Activated T-cell treated with anti-CD3 and anti-CD28 coated beads, Interleukin-2, amount 50 U/mL, for 4 hours (primary cell): ENCODE measurements around the gene ANKLE2. TPM values are rescaled to one million over a fixed set of nuclear protein-coding genes. Genes with fewer than 3 reads are reported as not detected.
"Not testable (repeated sequence)": the region's sequence is repeated elsewhere in the genome, so short reads cannot be mapped to it uniquely, and the experiment has no call there.

Experiments
- ATAC-seq, 2 donors: fragments of 200-7000 bp; cut with Tn5 transposase; one replicate each; pipeline ENCODE4 v1.10.0; 2021
- DNase-seq: peaks from one replicate; pipeline ENCODE4 v3.0.0-alpha.2; 2020
- H3K27me3 Mint-ChIP-seq: one replicate; pipeline ENCODE4 v1.8.0; 2021; ENCODE audit warnings: low read depth, mixed read lengths
- H3K36me3 Mint-ChIP-seq: one replicate; pipeline ENCODE4 v1.8.0; 2022; ENCODE audit warnings: mixed read lengths; ENCODE audit not compliant: insufficient read depth
- H3K4me1 Mint-ChIP-seq: one replicate; pipeline ENCODE4 v1.8.0; 2021; ENCODE audit warnings: low read depth, mixed read lengths
- H3K4me3 Mint-ChIP-seq: one replicate; pipeline ENCODE4 v1.8.0; 2021; ENCODE audit warnings: mild to moderate bottlenecking, moderate library complexity, mixed read lengths
- H3K9me3 Mint-ChIP-seq: one replicate; pipeline ENCODE4 v1.8.0; 2021; ENCODE audit warnings: mixed read lengths
- total RNA-seq, 3 donors: library from RNA; stranded (reverse); gene quantifications; one replicate each; pipeline ENCODE4 v1.2.1, GENCODE V29; 2021

Gene ANKLE2
- total RNA-seq, 3 donors from 2014 or later, result 96.7 to 112 (median 111) TPM

DNA sequence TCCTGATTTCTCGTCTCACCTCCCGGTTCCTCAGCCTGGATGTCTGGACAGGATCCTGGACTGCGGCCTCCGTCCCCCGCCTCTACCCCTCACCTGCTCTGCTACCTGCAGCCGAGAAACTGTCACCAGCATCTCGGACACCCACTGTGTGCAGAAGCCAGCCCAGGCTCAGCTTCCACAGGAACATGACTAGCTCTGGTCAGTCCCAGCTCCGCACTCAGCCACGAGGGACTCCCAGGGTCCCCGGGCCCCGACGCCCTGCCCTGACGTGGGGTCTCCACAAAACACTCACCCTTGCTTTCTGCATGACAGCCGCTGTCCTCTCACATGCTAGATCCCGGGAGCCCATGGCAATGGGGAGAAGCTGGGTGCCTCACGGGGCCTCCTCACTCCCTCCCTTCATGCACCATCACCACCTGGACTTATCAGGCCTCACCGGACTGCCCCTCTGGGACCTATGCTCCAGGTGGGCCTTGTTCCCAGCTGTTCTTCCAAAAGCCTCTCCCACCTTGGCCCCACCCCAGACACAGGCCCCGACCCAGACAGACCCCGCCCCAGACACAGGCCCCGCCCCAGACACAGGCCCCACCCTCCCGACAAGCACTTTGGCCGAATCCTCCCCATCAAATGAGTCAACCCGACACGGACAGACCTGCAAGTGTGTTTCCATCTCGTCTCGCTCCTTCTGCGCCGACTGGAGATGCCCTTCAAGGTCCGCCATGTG, 26.9 kb upstream of the ANKLE2 start:
- no peak overlapping the region for H3K4me3 Mint-ChIP-seq
- no peaks in the 10 kb centered on the region for H3K27me3 Mint-ChIP-seq
- DNase-seq (no peak), ATAC-seq (peak; percentile 48 to 58)
- H3K9me3 Mint-ChIP-seq, result no peaks in the 10 kb centered on the region
- H3K4me1 Mint-ChIP-seq, result no peaks in the 10 kb centered on the region
- peaks cover 38% of the 10 kb centered on the region for H3K36me3 Mint-ChIP-seq

DNA sequence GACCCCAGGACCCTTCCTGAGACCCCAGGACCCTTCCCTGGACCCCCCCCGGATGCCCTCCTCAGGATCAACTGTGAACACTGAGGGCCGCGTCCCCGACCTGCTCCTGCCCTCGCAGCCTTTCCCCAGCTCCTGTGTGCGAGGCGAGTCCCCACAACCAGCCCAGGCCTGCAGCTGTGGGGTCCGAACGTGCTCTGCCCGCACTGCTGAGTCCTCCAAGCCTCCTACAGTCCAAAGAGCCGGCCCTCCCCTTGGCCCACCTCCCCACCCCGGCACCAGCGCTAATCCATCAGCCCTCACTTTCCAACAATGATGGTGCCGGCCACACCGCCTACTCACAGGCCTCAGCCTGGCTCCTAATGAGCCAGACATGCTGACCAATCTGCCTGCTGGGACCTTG, 26.2 kb upstream of the ANKLE2 start:
- no peak for ATAC-seq
- H3K27me3 Mint-ChIP-seq, result no peaks in the 10 kb centered on the region
- no peaks in the 10 kb centered on the region for H3K4me1 Mint-ChIP-seq
- H3K9me3 Mint-ChIP-seq, result no peaks in the 10 kb centered on the region
- no peak overlapping the region for H3K4me3 Mint-ChIP-seq
- no peak for DNase-seq
- peaks cover 38% of the 10 kb centered on the region for H3K36me3 Mint-ChIP-seq

DNA sequence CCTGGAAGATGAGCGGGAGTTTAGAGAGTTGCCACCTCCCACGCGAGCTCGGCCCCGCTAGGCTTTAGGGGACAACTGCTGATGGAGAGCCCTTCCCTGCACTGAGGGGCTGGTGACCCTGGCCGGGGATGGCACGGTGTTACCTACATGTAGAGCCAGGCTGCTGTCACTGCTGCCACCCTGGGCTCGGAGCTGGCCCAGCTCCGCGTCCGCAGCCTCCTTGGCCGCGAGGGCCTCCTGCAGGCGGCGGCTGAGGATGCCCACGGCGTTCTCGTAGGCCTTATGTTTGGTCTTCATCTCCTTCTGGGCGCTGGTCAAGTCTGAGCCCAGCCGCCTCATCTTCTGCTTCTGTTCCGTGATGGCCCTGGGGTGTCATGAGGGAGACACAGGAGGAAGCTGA, 24.6 kb upstream of the ANKLE2 start:
- no peaks in the 10 kb centered on the region for H3K9me3 Mint-ChIP-seq
- no peaks in the 10 kb centered on the region for H3K27me3 Mint-ChIP-seq
- H3K4me3 Mint-ChIP-seq, result no peak overlapping the region
- no peak for DNase-seq
- peaks cover 44% of the 10 kb centered on the region for H3K36me3 Mint-ChIP-seq
- no peaks in the 10 kb centered on the region for H3K4me1 Mint-ChIP-seq
- no peak for ATAC-seq

DNA sequence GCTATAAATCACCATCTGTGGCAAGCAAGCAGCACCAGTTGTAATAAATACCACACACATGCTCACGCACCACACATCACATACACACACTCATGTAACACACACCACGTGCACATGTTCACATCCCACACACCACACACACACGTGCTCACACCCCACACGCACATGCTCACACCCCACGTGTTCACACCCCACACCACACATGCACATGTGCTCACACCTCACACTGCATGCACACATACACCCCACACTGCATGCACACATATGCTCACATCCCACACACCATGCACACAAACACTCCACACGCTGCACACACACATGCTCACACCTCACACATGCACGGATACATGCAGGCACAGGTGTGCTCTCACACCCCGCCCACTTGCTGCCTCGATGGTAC, 22.9 kb upstream of the ANKLE2 start:
- peaks cover 57% of the 10 kb centered on the region for H3K36me3 Mint-ChIP-seq
- no peaks in the 10 kb centered on the region for H3K27me3 Mint-ChIP-seq
- ATAC-seq (no peak), DNase-seq (no peak)
- no peak overlapping the region for H3K4me3 Mint-ChIP-seq
- H3K9me3 Mint-ChIP-seq, result no peaks in the 10 kb centered on the region
- no peaks in the 10 kb centered on the region for H3K4me1 Mint-ChIP-seq

DNA sequence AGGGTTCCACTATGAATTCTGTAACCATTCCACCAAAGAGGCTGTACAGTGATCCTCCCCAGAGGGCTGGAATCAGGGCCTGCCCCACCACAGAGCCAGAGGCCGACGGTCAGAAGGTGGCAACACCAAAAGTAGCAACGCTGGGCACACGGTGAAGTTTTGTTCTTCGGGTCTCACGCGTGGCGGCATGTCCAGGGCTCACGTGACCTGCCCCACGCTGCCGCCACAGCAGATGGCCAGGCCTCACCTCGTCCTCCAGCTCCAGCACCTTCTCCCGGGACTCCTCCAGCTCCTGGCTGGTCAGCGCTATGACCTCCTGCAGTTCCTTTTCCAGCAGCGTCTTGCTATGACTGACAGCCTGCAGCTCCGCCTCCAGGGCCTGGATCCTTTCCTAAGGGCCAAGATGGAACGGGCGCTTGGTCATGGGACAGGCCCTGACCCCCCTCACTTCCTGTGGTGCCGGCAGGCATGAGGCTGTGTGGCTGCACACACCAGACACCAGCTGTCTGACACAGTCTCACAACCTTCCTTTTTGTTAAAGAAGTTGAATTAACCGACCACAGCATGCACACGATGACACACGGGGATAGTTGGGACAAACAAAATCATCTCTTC, 22.4 kb upstream of the ANKLE2 start:
- no peaks in the 10 kb centered on the region for H3K27me3 Mint-ChIP-seq
- peaks cover 55% of the 10 kb centered on the region for H3K36me3 Mint-ChIP-seq
- H3K4me1 Mint-ChIP-seq, result no peaks in the 10 kb centered on the region
- ATAC-seq (no peak), DNase-seq (no peak)
- no peak overlapping the region for H3K4me3 Mint-ChIP-seq
- no peaks in the 10 kb centered on the region for H3K9me3 Mint-ChIP-seq

DNA sequence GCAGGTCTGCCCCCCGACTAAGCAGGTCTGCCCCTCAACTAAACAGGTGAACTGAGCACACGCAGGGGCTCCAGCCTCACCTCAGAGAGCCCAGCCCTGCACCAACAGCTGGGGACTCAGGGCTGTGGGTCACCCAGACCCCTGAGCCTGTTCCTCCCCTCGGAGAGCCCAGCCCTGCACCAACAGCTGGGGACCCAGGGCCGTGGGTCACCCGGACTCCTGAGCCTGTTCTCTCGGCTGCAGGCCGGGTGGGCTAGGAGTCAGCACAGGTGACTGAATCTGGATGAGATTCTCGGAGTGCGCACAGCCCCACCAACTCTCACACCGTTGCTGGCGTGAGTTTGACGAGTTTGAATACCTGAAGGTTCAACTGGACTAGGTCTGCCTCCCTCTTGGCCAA, 20.3 kb upstream of the ANKLE2 start:
- H3K4me3 Mint-ChIP-seq, result no peak overlapping the region
- no peak for DNase-seq
- H3K27me3 Mint-ChIP-seq, result no peaks in the 10 kb centered on the region
- peaks cover 45% of the 10 kb centered on the region for H3K36me3 Mint-ChIP-seq
- H3K9me3 Mint-ChIP-seq, result no peaks in the 10 kb centered on the region
- ATAC-seq, result no peak
- H3K4me1 Mint-ChIP-seq, result no peaks in the 10 kb centered on the region

DNA sequence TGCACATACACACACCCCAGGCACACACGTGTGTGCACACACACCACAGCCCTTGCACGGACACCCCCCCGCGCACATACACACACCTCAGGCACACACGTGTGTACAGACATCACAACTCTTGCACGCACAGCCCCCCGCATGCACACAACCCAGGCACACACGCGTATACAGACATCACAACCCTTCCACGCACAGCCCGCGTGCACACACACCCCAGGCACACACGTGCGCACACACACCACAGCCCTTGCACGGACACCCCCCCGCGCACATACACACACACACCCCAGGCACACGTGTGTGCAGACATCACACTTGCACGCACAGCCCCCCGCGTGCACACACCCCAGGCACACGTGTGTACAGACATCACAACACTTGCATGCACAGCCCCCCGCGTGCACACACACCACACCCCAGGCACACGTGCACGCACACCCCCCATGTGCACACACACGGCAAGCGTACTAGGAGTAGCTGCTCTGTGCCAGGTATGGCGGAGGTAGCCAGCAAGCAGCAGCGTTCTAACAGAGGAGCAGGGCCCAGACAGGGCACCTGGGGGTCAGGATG, 18.2 kb upstream of the ANKLE2 start:
- Mint-ChIP-seq H3K9me3 (no peaks in the 10 kb centered on the region), H3K4me3 (no peak overlapping the region), H3K4me1 (no peaks in the 10 kb centered on the region), H3K36me3 (peaks cover 42% of the 10 kb centered on the region), H3K27me3 (no peaks in the 10 kb centered on the region)
- no peak for ATAC-seq
- DNase-seq, result no peak

DNA sequence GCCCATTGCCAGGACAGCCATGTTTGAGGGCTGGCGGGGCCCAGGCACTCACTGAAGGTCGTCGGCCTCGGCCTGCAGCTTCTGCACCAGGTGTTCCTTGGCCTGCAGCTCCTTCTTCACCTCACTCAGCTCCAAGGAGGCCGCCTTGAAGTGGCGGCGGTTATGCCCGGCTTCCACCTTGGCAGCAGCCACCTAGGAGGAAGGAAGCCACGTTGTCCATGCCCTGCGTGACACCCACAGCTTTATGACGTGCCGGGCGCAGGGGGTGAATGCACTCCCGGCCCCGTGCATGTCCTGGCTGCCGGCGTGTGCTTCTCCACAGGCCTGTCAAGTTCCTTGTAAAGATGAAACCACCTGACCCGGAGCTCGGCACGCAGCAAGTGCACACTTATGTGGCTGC, 16.0 kb upstream of the ANKLE2 start:
- no peak for ATAC-seq
- Mint-ChIP-seq H3K4me3 (no peak overlapping the region), H3K27me3 (no peaks in the 10 kb centered on the region), H3K4me1 (peaks cover 11% of the 10 kb centered on the region), H3K36me3 (peaks cover 45% of the 10 kb centered on the region), H3K9me3 (no peaks in the 10 kb centered on the region)
- no peak for DNase-seq

DNA sequence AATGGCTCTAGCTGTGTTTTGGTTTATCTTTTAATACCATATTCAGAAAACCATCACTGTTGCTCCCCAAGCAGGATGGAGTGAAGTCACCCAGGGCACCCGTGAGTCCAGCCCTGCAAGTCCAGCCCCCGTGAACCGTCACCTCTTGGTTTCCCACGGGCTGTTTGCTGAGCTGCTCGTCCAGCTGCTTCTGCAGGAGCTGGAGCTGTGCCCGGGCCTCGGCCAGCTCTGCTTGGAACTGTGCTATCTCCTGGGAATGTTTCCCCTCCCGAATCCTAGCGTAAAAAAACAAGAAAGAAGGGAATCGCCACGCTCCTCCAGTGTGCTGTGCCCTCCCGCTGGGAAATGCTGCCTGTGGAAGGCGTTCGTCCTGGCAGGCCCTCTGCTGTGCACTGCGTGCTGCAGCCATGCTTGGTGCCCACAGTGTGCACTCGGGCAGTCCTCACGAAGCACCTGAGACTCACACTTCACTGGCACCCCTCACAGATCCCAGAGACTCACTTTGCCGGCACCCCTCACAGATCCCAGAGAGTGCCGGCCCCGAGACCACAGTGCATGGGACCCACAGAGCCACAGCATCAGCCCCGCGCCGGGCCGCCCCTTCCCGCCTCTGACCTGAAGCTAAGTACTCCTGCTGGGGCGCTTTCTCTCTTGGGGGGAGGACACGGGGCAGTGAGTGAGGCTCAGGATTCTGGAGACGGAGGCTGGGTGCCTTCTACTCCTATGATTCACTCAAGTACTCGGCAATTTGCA, 15.4 kb upstream of the ANKLE2 start:
- no peaks in the 10 kb centered on the region for H3K9me3 Mint-ChIP-seq
- H3K4me1 Mint-ChIP-seq, result peaks cover 13% of the 10 kb centered on the region
- no peaks in the 10 kb centered on the region for H3K27me3 Mint-ChIP-seq
- ATAC-seq (no peak), DNase-seq (no peak)
- no peak overlapping the region for H3K4me3 Mint-ChIP-seq
- H3K36me3 Mint-ChIP-seq, result peaks cover 45% of the 10 kb centered on the region

DNA sequence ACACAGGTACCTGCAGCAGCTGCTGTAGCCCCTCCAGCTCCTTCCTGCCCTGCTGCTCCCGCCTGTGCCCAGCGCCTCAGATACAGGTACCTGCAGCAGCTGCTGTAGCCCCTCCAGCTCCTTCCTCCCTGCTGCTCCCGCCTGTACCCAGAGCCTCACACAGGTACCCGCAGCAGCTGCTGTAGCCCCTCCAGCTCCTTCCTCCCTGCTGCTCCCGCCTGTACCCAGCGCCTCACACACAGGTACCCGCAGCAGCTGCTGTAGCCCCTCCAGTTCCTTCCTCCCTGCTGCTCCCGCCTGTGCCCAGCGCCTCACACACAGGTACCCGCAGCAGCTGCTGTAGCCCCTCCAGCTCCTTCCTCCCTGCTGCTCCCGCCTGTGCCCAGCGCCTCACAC, 14.6 kb upstream of the ANKLE2 start:
- Mint-ChIP-seq H3K36me3 (peaks cover 39% of the 10 kb centered on the region), H3K4me1 (peaks cover 20% of the 10 kb centered on the region)
- not testable (repeated sequence) for H3K27me3 Mint-ChIP-seq, ATAC-seq, H3K4me3 Mint-ChIP-seq, DNase-seq, H3K9me3 Mint-ChIP-seq

DNA sequence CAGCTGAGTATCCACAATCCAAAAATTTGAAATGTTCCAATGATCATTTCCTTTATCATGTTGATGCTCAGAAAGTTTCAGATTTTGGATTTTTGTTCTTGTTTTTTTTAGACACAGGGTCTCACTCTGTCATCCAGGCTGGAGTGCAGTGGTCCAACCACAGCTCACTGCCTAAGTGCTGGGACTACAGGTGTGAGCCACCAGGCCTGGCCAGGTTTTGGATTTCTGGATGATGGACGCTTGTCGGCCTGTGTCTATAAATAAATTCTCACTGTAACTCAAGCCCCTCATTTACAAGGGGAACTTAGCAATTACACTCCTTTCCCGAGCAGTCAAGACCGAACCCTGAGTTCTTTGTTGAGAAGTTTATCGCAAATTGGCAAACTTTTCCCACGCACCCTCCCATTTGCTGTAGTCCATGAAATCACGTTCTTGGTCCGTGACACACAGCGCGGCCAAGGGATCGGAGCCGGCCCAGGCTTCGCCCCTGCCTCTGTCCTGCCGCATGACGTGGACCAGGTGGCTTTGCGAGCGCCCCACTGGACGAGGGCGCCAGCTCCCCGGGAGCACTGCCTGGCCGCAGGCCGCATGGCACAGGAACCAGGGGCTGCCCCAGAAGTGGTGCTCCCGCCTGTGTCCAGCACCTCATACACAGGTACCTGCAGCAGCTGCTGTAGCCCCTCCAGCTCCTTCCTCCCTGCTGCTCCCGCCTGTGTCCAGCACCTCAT, 14.0 kb upstream of the ANKLE2 start:
- Mint-ChIP-seq H3K27me3 (no peaks in the 10 kb centered on the region), H3K4me1 (peaks cover 23% of the 10 kb centered on the region), H3K36me3 (peaks cover 36% of the 10 kb centered on the region), H3K9me3 (no peaks in the 10 kb centered on the region), H3K4me3 (no peak overlapping the region)
- DNase-seq, result no peak
- no peak for ATAC-seq

DNA sequence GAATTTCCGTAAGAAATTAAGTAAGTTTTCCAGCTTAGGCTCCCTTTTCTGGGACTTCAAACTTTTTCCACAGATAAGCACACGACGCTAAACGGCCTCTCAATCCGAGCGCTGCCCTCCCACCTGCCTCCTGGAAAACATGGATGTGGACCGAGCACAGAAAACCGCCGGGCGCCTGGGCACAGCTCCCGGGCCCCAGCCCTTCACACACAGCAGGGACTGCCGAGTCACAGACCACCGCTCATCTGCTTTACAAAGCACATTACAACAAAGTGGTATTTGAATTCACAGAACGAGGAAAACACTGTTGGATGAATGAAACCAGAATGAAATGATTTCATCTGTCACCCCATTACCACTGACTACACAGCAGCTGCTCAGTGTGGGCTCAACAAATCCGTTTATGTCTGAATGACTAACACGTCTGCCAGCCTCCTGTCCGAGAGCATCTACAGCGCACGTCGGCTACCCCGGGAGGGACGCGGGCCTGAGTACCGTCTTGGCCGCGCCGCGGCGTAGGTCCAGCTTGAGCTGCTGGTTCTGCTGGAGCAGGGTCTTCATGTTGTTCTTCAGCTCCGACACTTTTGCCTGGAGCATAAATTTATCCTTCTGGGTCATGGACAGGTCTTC, 13.1 kb upstream of the ANKLE2 start:
- H3K9me3 Mint-ChIP-seq, result no peaks in the 10 kb centered on the region
- peaks cover 27% of the 10 kb centered on the region for H3K4me1 Mint-ChIP-seq
- ATAC-seq (no peak), DNase-seq (no peak)
- H3K27me3 Mint-ChIP-seq, result no peaks in the 10 kb centered on the region
- H3K36me3 Mint-ChIP-seq, result peaks cover 28% of the 10 kb centered on the region
- H3K4me3 Mint-ChIP-seq, result no peak overlapping the region

DNA sequence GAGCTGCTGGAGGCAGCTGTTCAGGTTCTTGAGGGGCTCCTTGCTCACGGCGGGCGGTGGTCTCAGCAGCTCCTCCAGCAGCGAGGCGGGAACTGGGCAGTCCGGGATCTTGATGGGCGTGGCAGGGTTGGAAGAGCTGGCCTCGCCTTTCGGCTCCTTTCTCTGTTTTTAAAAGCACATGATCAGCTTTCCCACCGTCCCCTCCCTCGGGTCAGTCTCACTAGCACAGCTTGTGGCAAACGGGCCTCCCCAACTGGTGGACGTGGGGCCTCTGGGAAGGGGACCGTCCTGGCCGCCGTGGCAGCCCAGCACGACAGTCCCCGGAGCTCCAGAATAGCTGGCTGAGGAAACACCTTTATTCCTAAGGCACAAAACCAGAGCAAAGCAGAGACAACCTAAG, 12.5 kb upstream of the ANKLE2 start:
- no peak for ATAC-seq
- H3K4me1 Mint-ChIP-seq, result peaks cover 31% of the 10 kb centered on the region
- peaks cover 24% of the 10 kb centered on the region for H3K36me3 Mint-ChIP-seq
- no peak overlapping the region for H3K4me3 Mint-ChIP-seq
- no peaks in the 10 kb centered on the region for H3K9me3 Mint-ChIP-seq
- DNase-seq, result no peak
- H3K27me3 Mint-ChIP-seq, result no peaks in the 10 kb centered on the region
